HEK293 (cell line): ENCODE measurements around the gene MRPL32.

Experiments
- BCL11B ChIP-seq: fragments of 450-650 bp; formaldehyde crosslinking; IDR thresholded peaks from 2 replicates; pipeline ENCODE4 v1.5.1; 2016; ENCODE audit warnings: low read depth, missing biosample characterization, missing genetic modification characterization
- GFI1B ChIP-seq: fragments of 450-650 bp; formaldehyde crosslinking; IDR thresholded peaks from 2 replicates; pipeline ENCODE4 v1.5.1; 2016; ENCODE audit warnings: missing biosample characterization, missing genetic modification characterization
- SCRT2 ChIP-seq: fragments of 450-650 bp; formaldehyde crosslinking; IDR thresholded peaks from 2 replicates; pipeline ENCODE4 v1.5.1; 2016; ENCODE audit warnings: missing biosample characterization, missing genetic modification characterization
- YY1 ChIP-seq: fragments of 450-650 bp; formaldehyde crosslinking; IDR thresholded peaks from 2 replicates; pipeline ENCODE4 v1.5.1; 2018; ENCODE audit warnings: missing biosample characterization, missing genetic modification characterization
- ZBTB1 ChIP-seq: fragments of 450-650 bp; formaldehyde crosslinking; IDR thresholded peaks from 2 replicates; pipeline ENCODE4 v1.5.1; 2016; ENCODE audit warnings: missing biosample characterization, missing genetic modification characterization
- ZNF16 ChIP-seq: fragments of 450-650 bp; formaldehyde crosslinking; IDR thresholded peaks from 2 replicates; pipeline ENCODE4 v1.5.1; 2016; ENCODE audit warnings: low read depth, missing biosample characterization, missing genetic modification characterization
- ZNF184 ChIP-seq: fragments of 450-650 bp; IDR thresholded peaks from 2 replicates; pipeline ENCODE4 v1.5.1; 2018; ENCODE audit warnings: missing biosample characterization, mild to moderate bottlenecking, missing genetic modification characterization
- ZNF223 ChIP-seq: fragments of 450-650 bp; formaldehyde crosslinking; IDR thresholded peaks from 2 replicates; pipeline ENCODE4 v1.5.1; 2016; ENCODE audit warnings: missing biosample characterization, missing genetic modification characterization
- ZNF24 ChIP-seq: fragments of 450-650 bp; formaldehyde crosslinking; IDR thresholded peaks from 2 replicates; pipeline ENCODE4 v1.5.1; 2016; ENCODE audit warnings: missing biosample characterization, missing genetic modification characterization
- ZNF501 ChIP-seq: fragments of 450-650 bp; formaldehyde crosslinking; IDR thresholded peaks from 2 replicates; pipeline ENCODE4 v1.5.1; 2016; ENCODE audit warnings: missing biosample characterization, missing genetic modification characterization
- ZNF510 ChIP-seq: fragments of 450-650 bp; formaldehyde crosslinking; IDR thresholded peaks from 2 replicates; pipeline ENCODE4 v1.5.1; 2018; ENCODE audit warnings: mild to moderate bottlenecking, missing genetic modification characterization, missing biosample characterization; ENCODE audit not compliant: insufficient replicate concordance
- ZNF549 ChIP-seq: fragments of 450-650 bp; IDR thresholded peaks from 2 replicates; pipeline ENCODE4 v1.5.1; 2018; ENCODE audit warnings: missing biosample characterization, missing genetic modification characterization, mild to moderate bottlenecking, inconsistent platforms, moderate library complexity
- ZNF654 ChIP-seq: fragments of 450-650 bp; formaldehyde crosslinking; IDR thresholded peaks from 2 replicates; pipeline ENCODE4 v1.5.1; 2016; ENCODE audit warnings: low read depth, missing biosample characterization, missing genetic modification characterization
- ZNF660 ChIP-seq: fragments of 450-650 bp; IDR thresholded peaks from 2 replicates; pipeline ENCODE4 v1.5.1; 2018; ENCODE audit warnings: missing biosample characterization, mild to moderate bottlenecking, missing genetic modification characterization
- ZNF701 ChIP-seq: fragments of 450-650 bp; formaldehyde crosslinking; IDR thresholded peaks from 2 replicates; pipeline ENCODE4 v1.5.1; 2016; ENCODE audit warnings: missing biosample characterization, missing genetic modification characterization
- ZNF776 ChIP-seq: fragments of 450-650 bp; formaldehyde crosslinking; IDR thresholded peaks from 2 replicates; pipeline ENCODE4 v1.5.0; 2017; ENCODE audit warnings: missing biosample characterization, missing genetic modification characterization, borderline replicate concordance
- ZNF791 ChIP-seq: fragments of 450-650 bp; formaldehyde crosslinking; IDR thresholded peaks from 2 replicates; pipeline ENCODE4 v1.5.1; 2016; ENCODE audit warnings: missing biosample characterization, missing genetic modification characterization
- ZNF830 ChIP-seq: fragments of 450-650 bp; IDR thresholded peaks from 2 replicates; pipeline ENCODE4 v1.5.0; 2018; ENCODE audit warnings: missing biosample characterization, missing genetic modification characterization, low read depth, mild to moderate bottlenecking, moderate library complexity
- TF ChIP-seq, protein P1 (sequence below): fragments of 450-650 bp; formaldehyde crosslinking; IDR thresholded peaks from 2 replicates; pipeline ENCODE4 v1.5.1; 2016; ENCODE audit warnings: missing biosample characterization, missing genetic modification characterization
- TF ChIP-seq, protein P2 (sequence below): fragments of 450-650 bp; formaldehyde crosslinking; IDR thresholded peaks from 2 replicates; pipeline ENCODE4 v1.5.1; 2016; ENCODE audit warnings: missing biosample characterization, missing genetic modification characterization
- TF ChIP-seq, protein P3 (sequence below): fragments of 450-650 bp; formaldehyde crosslinking; IDR thresholded peaks from 2 replicates; pipeline ENCODE4 v1.5.0; 2017; ENCODE audit warnings: missing biosample characterization, missing genetic modification characterization, borderline replicate concordance
- TF ChIP-seq, protein P4 (sequence below): fragments of 450-650 bp; formaldehyde crosslinking; IDR thresholded peaks from 2 replicates; pipeline ENCODE4 v1.5.1; 2017; ENCODE audit warnings: missing biosample characterization, missing genetic modification characterization
- TF ChIP-seq, protein P5 (sequence below): fragments of 450-650 bp; formaldehyde crosslinking; IDR thresholded peaks from 2 replicates; pipeline ENCODE4 v1.5.1; 2017; ENCODE audit warnings: missing biosample characterization, missing genetic modification characterization
- TF ChIP-seq, protein P6 (sequence below): fragments of 450-650 bp; formaldehyde crosslinking; IDR thresholded peaks from 2 replicates; pipeline ENCODE4 v1.5.1; 2016; ENCODE audit warnings: missing biosample characterization, missing genetic modification characterization, borderline replicate concordance

MRPL32 gene

DNA sequence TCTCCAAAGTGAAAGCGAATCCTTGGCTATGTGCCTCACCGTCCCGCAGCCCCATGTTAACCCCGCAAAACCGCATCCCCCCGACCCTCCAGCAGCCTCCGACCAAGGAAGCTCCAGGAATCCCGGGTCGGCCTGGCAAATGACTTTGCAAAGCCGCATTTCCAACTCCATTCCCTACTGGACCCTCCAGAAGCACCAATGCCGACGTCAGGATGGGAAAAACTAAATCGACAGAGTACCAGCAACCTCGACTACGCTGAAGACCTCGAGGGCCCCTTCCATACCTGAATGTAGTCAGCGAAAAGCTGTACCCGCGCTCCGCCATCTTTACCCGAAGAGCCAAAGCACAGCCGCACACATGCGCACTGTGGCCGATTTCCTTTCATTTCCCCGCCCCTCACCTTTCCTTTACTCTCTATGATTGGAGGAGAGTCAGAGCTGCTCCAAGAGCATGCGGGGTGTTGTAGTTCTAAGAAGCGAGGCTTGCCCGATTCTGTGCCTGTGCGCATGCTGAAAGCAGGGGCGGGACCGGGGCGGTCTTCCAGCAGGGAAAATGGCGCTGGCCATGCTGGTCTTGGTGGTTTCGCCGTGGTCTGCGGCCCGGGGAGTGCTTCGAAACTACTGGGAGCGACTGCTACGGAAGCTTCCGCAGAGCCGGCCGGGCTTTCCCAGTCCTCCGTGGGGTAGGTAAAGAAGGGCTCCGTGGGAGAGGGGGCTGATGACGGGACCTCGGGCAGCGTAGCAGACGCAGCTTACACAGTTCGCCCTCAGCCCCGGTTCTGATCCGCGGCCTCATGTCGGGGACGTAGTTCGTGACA lies at the start of gene MRPL32, which contains the start of gene PSMA2 (continued):
- TF ChIP-seq ZNF830 (tag by site-specific recombination) = no peak
- TF ChIP-seq ZNF184 (tag by site-specific recombination) = no peak
- TF ChIP-seq ZNF776 (tag by site-specific recombination) = no peak
- no peak for TF ChIP-seq ZNF791 (tag by site-specific recombination)
- no peak for TF ChIP-seq ZNF24 (tag by site-specific recombination)
- TF ChIP-seq, protein P1, sequence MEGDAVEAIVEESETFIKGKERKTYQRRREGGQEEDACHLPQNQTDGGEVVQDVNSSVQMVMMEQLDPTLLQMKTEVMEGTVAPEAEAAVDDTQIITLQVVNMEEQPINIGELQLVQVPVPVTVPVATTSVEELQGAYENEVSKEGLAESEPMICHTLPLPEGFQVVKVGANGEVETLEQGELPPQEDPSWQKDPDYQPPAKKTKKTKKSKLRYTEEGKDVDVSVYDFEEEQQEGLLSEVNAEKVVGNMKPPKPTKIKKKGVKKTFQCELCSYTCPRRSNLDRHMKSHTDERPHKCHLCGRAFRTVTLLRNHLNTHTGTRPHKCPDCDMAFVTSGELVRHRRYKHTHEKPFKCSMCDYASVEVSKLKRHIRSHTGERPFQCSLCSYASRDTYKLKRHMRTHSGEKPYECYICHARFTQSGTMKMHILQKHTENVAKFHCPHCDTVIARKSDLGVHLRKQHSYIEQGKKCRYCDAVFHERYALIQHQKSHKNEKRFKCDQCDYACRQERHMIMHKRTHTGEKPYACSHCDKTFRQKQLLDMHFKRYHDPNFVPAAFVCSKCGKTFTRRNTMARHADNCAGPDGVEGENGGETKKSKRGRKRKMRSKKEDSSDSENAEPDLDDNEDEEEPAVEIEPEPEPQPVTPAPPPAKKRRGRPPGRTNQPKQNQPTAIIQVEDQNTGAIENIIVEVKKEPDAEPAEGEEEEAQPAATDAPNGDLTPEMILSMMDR = no peak
- TF ChIP-seq ZNF660 (tag by site-specific recombination) = peak; percentile 55
- TF ChIP-seq, protein P2, sequence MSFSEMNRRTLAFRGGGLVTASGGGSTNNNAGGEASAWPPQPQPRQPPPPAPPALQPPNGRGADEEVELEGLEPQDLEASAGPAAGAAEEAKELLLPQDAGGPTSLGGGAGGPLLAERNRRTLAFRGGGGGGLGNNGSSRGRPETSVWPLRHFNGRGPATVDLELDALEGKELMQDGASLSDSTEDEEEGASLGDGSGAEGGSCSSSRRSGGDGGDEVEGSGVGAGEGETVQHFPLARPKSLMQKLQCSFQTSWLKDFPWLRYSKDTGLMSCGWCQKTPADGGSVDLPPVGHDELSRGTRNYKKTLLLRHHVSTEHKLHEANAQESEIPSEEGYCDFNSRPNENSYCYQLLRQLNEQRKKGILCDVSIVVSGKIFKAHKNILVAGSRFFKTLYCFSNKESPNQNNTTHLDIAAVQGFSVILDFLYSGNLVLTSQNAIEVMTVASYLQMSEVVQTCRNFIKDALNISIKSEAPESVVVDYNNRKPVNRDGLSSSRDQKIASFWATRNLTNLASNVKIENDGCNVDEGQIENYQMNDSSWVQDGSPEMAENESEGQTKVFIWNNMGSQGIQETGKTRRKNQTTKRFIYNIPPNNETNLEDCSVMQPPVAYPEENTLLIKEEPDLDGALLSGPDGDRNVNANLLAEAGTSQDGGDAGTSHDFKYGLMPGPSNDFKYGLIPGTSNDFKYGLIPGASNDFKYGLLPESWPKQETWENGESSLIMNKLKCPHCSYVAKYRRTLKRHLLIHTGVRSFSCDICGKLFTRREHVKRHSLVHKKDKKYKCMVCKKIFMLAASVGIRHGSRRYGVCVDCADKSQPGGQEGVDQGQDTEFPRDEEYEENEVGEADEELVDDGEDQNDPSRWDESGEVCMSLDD = no peak
- TF ChIP-seq, protein P3, sequence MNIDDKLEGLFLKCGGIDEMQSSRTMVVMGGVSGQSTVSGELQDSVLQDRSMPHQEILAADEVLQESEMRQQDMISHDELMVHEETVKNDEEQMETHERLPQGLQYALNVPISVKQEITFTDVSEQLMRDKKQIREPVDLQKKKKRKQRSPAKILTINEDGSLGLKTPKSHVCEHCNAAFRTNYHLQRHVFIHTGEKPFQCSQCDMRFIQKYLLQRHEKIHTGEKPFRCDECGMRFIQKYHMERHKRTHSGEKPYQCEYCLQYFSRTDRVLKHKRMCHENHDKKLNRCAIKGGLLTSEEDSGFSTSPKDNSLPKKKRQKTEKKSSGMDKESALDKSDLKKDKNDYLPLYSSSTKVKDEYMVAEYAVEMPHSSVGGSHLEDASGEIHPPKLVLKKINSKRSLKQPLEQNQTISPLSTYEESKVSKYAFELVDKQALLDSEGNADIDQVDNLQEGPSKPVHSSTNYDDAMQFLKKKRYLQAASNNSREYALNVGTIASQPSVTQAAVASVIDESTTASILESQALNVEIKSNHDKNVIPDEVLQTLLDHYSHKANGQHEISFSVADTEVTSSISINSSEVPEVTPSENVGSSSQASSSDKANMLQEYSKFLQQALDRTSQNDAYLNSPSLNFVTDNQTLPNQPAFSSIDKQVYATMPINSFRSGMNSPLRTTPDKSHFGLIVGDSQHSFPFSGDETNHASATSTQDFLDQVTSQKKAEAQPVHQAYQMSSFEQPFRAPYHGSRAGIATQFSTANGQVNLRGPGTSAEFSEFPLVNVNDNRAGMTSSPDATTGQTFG (tag by site-specific recombination) = no peak
- TF ChIP-seq ZBTB1 (tag by site-specific recombination) = 0 out of 2 replicates have a peak, but pooled peaks have one; percentile 37
- TF ChIP-seq YY1 (tag by site-specific recombination) = peak; percentile 90
- TF ChIP-seq ZNF701 (tag by site-specific recombination) = no peak
- TF ChIP-seq, protein P4, sequence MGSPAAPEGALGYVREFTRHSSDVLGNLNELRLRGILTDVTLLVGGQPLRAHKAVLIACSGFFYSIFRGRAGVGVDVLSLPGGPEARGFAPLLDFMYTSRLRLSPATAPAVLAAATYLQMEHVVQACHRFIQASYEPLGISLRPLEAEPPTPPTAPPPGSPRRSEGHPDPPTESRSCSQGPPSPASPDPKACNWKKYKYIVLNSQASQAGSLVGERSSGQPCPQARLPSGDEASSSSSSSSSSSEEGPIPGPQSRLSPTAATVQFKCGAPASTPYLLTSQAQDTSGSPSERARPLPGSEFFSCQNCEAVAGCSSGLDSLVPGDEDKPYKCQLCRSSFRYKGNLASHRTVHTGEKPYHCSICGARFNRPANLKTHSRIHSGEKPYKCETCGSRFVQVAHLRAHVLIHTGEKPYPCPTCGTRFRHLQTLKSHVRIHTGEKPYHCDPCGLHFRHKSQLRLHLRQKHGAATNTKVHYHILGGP (tag by site-specific recombination) = no peak
- TF ChIP-seq ZNF16 (tag by site-specific recombination) = no peak
- no peak for TF ChIP-seq ZNF654
- TF ChIP-seq, protein P5, sequence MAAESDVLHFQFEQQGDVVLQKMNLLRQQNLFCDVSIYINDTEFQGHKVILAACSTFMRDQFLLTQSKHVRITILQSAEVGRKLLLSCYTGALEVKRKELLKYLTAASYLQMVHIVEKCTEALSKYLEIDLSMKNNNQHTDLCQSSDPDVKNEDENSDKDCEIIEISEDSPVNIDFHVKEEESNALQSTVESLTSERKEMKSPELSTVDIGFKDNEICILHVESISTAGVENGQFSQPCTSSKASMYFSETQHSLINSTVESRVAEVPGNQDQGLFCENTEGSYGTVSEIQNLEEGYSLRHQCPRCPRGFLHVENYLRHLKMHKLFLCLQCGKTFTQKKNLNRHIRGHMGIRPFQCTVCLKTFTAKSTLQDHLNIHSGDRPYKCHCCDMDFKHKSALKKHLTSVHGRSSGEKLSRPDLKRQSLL (tag by site-specific recombination) = no peak
- no peak for TF ChIP-seq SCRT2 (tag by site-specific recombination)
- no peak for TF ChIP-seq ZNF223
- no peak for TF ChIP-seq ZNF510 (tag by site-specific recombination)
- TF ChIP-seq GFI1B (tag by site-specific recombination) = no peak
- TF ChIP-seq ZNF501 (tag by site-specific recombination) = peak; percentile 84
- no peak for TF ChIP-seq BCL11B
- TF ChIP-seq, protein P6, sequence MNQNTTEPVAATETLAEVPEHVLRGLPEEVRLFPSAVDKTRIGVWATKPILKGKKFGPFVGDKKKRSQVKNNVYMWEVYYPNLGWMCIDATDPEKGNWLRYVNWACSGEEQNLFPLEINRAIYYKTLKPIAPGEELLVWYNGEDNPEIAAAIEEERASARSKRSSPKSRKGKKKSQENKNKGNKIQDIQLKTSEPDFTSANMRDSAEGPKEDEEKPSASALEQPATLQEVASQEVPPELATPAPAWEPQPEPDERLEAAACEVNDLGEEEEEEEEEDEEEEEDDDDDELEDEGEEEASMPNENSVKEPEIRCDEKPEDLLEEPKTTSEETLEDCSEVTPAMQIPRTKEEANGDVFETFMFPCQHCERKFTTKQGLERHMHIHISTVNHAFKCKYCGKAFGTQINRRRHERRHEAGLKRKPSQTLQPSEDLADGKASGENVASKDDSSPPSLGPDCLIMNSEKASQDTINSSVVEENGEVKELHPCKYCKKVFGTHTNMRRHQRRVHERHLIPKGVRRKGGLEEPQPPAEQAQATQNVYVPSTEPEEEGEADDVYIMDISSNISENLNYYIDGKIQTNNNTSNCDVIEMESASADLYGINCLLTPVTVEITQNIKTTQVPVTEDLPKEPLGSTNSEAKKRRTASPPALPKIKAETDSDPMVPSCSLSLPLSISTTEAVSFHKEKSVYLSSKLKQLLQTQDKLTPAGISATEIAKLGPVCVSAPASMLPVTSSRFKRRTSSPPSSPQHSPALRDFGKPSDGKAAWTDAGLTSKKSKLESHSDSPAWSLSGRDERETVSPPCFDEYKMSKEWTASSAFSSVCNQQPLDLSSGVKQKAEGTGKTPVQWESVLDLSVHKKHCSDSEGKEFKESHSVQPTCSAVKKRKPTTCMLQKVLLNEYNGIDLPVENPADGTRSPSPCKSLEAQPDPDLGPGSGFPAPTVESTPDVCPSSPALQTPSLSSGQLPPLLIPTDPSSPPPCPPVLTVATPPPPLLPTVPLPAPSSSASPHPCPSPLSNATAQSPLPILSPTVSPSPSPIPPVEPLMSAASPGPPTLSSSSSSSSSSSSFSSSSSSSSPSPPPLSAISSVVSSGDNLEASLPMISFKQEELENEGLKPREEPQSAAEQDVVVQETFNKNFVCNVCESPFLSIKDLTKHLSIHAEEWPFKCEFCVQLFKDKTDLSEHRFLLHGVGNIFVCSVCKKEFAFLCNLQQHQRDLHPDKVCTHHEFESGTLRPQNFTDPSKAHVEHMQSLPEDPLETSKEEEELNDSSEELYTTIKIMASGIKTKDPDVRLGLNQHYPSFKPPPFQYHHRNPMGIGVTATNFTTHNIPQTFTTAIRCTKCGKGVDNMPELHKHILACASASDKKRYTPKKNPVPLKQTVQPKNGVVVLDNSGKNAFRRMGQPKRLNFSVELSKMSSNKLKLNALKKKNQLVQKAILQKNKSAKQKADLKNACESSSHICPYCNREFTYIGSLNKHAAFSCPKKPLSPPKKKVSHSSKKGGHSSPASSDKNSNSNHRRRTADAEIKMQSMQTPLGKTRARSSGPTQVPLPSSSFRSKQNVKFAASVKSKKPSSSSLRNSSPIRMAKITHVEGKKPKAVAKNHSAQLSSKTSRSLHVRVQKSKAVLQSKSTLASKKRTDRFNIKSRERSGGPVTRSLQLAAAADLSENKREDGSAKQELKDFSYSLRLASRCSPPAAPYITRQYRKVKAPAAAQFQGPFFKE = no peak
- no peak for TF ChIP-seq ZNF549 (tag by site-specific recombination)
